Fibroblast of skin of back (primary cell): ENCODE results near the gene B9D2.
"Not testable (repeated sequence)": the region's sequence is repeated elsewhere in the genome, so short reads cannot be mapped to it uniquely, and the experiment has no call there.

Source experiments
- DNase-seq: peaks from one replicate; pipeline ENCODE4 v3.0.0-alpha.2; 2013

The B9D2 gene

GRCh38 chr19:41386442-41386841 is 22.5 kb upstream of the B9D2 start:
- DNase-seq = no peak

GRCh38 chr19:41384351-41384750 is 20.4 kb upstream of the B9D2 start:
- DNase-seq = no peak

GRCh38 chr19:41381536-41381935 is 17.6 kb upstream of the B9D2 start:
- not testable (repeated sequence) for DNase-seq

- DNase-seq = peak; percentile 8
Observed at GRCh38 chr19:41377977-41378709, 14.2 kb upstream of the B9D2 start.

GRCh38 chr19:41376998-41377365 is 13.0 kb upstream of the B9D2 start:
- DNase-seq = no peak

GRCh38 chr19:41376241-41376997 is 12.5 kb upstream of the B9D2 start, which contains the start of gene TMEM91:
TSS of gene TMEM91 (plus strand) at chr19:41376533. CDS start at chr19:41378310, 1,777 bp downstream.
- no peak for DNase-seq

GRCh38 chr19:41373993-41374392 is 10.0 kb upstream of the B9D2 start:
- DNase-seq = peak; percentile 82

- no peak for DNase-seq
Observed at GRCh38 chr19:41372501-41372900, 8.6 kb upstream of the B9D2 start.

GRCh38 chr19:41371541-41371940 is 7.6 kb upstream of the B9D2 start:
- DNase-seq = no peak

- DNase-seq = not testable (repeated sequence)
Observed at GRCh38 chr19:41371119-41371518, 7.2 kb upstream of the B9D2 start.

GRCh38 chr19:41369769-41370168 is 5.8 kb upstream of the B9D2 start:
- no peak for DNase-seq

- DNase-seq = peak; percentile 91
Observed at GRCh38 chr19:41367848-41368301, 3.9 kb upstream of the B9D2 start.

GRCh38 chr19:41366089-41366488 is 2.1 kb upstream of the B9D2 start:
- no peak for DNase-seq

- DNase-seq = no peak
Observed at GRCh38 chr19:41364524-41365391, 809 bp upstream of the B9D2 start.

GRCh38 chr19:41363371-41363752 is 587 bp downstream of the B9D2 start:
- DNase-seq = no peak

- no peak for DNase-seq
Observed at GRCh38 chr19:41362143-41362847, 1.7 kb downstream of the B9D2 start.

GRCh38 chr19:41359741-41360140 is 4.2 kb downstream of the B9D2 start:
- no peak for DNase-seq

- no peak for DNase-seq
Observed at GRCh38 chr19:41357746-41358145, 6.2 kb downstream of the B9D2 start.

- no peak for DNase-seq
Observed at GRCh38 chr19:41356984-41357739, 6.8 kb downstream of the B9D2 start.

GRCh38 chr19:41355802-41356201 is 8.1 kb downstream of the B9D2 start:
- no peak for DNase-seq

GRCh38 chr19:41355035-41355434 is 8.9 kb downstream of the B9D2 start:
- DNase-seq = no peak
